Neuron (in vitro differentiated cells): Measurements from ENCODE around the gene ACAP1.

Experiments used
- H2AFZ ChIP-seq: one replicate; pipeline ENCODE4 v1.6.1; 2013; ENCODE audit warnings: low read depth, mild to moderate bottlenecking, inconsistent platforms, low read length, moderate library complexity
- H3K27me3 ChIP-seq: one replicate; pipeline ENCODE4 v1.6.1; 2013; ENCODE audit warnings: low read length; ENCODE audit not compliant: insufficient read depth
- H3K36me3 ChIP-seq: one replicate; pipeline ENCODE4 v1.6.1; 2013; ENCODE audit warnings: low read length; ENCODE audit not compliant: insufficient read depth
- H3K4me1 ChIP-seq: one replicate; pipeline ENCODE4 v1.6.1; 2013; ENCODE audit warnings: low read length; ENCODE audit not compliant: insufficient read depth
- H3K4me3 ChIP-seq: 2 replicates; pipeline ENCODE4 v1.5.1; 2013; ENCODE audit warnings: mild to moderate bottlenecking, low read length, moderate library complexity
- H3K9me3 ChIP-seq: one replicate; pipeline ENCODE4 v1.6.1; 2013; ENCODE audit warnings: low read length

The ACAP1 gene

GRCh38 chr17:7304179-7304578, 32.1 kb upstream of the ACAP1 start:
- peaks cover 9% of the 10 kb centered on the region for H3K27me3 ChIP-seq
- no peak overlapping the region for H2AFZ ChIP-seq
- no peaks in the 10 kb centered on the region for H3K9me3 ChIP-seq
- H3K4me1 ChIP-seq, result peaks cover 5% of the 10 kb centered on the region
- no peaks in the 10 kb centered on the region for H3K36me3 ChIP-seq
- no peak overlapping the region for H3K4me3 ChIP-seq

DNA sequence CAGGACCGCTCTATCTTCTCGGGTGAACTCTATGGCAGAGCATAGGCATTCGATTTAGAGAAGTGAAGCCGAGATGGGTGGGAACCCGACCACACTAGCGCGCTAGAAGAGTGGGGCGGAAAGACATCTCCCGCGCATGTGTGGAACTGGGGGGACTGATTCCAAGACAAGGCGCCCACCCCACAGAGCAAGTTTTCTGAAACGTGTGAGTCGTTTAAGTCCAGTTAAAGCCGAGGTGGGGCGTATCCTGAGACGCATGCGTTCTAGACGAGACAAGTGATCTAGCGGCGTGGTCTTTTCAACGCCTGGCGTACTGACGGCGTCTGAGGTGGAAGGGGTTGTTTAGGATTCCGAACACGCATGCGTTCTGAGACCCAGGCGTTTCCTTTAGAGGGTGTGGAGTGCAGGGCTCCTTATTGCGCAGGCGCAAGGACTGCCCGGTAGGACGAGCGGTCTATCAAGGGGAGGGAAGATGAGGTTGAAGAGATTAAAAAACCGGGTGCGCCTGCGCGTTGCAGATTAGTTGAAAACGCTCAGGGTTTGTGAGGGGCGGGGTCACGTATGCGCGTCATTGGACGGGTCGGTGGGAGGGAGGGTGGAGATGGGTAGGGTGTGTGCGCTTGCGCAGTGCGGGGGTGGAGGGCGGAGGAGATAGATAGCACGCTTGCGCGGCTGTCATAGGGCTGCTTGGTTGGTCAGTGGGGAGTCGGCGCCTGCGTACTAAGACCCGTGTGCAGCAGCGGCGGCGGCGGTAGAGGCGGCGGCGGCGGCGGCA, 29.2 kb upstream of the ACAP1 start, which contains the start of gene EIF5A:
Gene EIF5A (plus strand): TSS at position 718 of the 775 bp plus-strand sequence. CDS start 2,008 bp downstream, outside the sequence.
- Histone ChIP-seq H3K36me3 (peaks cover 22% of the 10 kb centered on the region), H3K4me1 (peaks cover 7% of the 10 kb centered on the region), H3K27me3 (no peaks in the 10 kb centered on the region), H3K9me3 (no peaks in the 10 kb centered on the region), H3K4me3 (peak within 1 kb of the TSS; percentile 90), H2AFZ (peak within 1 kb of the TSS; percentile 58)

- Histone ChIP-seq H3K4me1 (peaks cover 10% of the 10 kb centered on the region), H3K9me3 (no peaks in the 10 kb centered on the region), H3K36me3 (peaks cover 29% of the 10 kb centered on the region), H2AFZ (no peak overlapping the region), H3K4me3 (peak overlapping the region; percentile 90), H3K27me3 (no peaks in the 10 kb centered on the region)
These were observed 28.4 kb upstream of the ACAP1 start for GRCh38 chr17:7307686-7308624.

GRCh38 chr17:7308625-7309433, 27.5 kb upstream of the ACAP1 start:
- Histone ChIP-seq H3K36me3 (peaks cover 38% of the 10 kb centered on the region), H2AFZ (no peak overlapping the region), H3K4me3 (peak overlapping the region; percentile 90), H3K27me3 (no peaks in the 10 kb centered on the region), H3K4me1 (peaks cover 13% of the 10 kb centered on the region), H3K9me3 (no peaks in the 10 kb centered on the region)

DNA sequence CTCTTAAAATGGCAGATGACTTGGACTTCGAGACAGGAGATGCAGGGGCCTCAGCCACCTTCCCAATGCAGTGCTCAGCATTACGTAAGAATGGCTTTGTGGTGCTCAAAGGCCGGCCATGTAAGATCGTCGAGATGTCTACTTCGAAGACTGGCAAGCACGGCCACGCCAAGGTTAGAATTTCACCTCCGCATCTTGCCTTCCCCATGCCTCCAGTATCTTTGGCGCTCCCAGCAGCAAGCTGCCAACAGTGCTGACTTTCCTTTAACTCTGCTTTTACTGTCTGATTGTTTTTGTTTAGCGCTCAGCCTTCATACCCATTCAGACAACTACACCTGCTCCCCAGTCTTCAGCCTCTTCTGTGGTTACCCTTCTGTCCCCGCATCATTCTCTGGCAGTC, 26.7 kb upstream of the ACAP1 start:
- peak overlapping the region; percentile 90 for H3K4me3 ChIP-seq
- H3K36me3 ChIP-seq, result peaks cover 41% of the 10 kb centered on the region
- no peaks in the 10 kb centered on the region for H3K9me3 ChIP-seq
- peaks cover 20% of the 10 kb centered on the region for H3K4me1 ChIP-seq
- no peak overlapping the region for H2AFZ ChIP-seq
- H3K27me3 ChIP-seq, result no peaks in the 10 kb centered on the region

GRCh38 chr17:7311110-7311705, 25.1 kb upstream of the ACAP1 start:
- H3K4me3 ChIP-seq, result no peak overlapping the region
- no peak overlapping the region for H2AFZ ChIP-seq
- no peaks in the 10 kb centered on the region for H3K27me3 ChIP-seq
- H3K36me3 ChIP-seq, result peaks cover 48% of the 10 kb centered on the region
- H3K4me1 ChIP-seq, result peaks cover 30% of the 10 kb centered on the region
- H3K9me3 ChIP-seq, result no peaks in the 10 kb centered on the region

DNA sequence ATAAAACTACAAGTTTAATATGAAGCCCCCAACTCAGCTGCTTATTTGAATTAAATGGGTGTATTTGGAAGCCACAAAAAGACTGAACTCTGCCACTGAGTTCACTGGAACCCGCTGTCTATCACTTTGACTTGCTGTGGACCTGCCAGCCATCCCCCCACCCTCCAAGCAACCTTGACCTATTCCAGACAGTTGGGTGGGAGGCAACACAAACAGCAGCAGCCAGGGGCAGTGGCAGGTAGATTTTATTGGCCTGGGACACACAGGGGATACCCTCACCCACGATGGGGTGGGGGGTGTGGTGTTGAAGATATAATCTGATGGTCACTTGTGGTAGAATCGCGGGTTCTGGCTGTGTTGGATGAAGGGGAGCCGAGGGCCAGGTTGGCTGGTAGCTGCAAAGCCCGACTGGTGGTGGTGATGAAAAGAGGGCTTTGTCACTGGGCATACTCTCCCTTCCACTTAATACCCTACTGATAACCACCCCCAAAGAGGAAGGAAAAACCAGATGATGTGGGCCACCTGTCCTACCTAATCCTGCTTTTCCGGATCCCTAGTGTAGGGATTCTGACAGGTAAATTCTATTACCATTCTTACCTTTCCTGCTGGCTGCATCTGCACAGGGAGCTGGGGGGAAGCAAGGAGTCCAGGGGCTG, 23.8 kb upstream of the ACAP1 start:
- no peak overlapping the region for H3K4me3 ChIP-seq
- H3K4me1 ChIP-seq, result peaks cover 30% of the 10 kb centered on the region
- peaks cover 58% of the 10 kb centered on the region for H3K36me3 ChIP-seq
- H3K9me3 ChIP-seq, result no peaks in the 10 kb centered on the region
- H3K27me3 ChIP-seq, result no peaks in the 10 kb centered on the region
- H2AFZ ChIP-seq, result no peak overlapping the region

DNA sequence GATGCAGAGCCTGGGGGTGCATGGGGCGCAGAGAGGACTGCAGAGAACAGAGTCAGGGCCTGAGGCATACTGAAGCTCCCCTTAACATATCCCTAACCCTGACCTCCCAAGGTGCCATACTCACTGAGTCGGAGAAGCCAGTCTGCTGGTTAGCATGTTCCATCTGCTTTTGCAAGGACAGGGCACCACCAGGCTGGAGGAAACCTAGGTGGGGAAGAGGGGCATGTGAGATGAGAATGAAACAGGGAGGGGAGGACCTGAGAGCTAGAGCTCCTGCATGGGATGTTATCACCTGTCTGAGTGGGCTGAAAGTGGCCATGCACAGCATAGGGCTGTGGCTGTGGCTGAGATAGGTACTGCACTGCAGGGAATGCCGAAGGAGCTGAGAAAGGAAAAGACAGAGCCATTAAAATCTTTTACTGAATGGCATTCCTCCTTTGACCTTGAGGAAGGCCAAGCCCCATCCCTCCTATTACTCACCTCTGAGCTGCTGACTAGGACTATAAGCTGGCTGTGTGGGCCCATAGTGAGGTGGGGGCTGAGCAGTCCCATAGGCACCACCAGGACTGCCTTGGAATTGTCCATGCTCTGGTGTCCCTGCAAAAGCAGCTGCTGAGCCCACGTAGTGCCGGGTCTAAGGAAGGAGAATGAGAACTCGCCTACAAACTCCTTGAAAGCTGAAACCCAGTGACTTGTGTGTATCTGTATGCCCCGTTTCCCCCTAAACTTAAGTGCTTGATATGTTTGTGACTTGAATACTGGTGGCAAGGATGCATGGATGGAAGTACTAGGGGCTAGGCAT, 23.0 kb upstream of the ACAP1 start:
- Histone ChIP-seq H3K4me3 (peak overlapping the region; percentile 5), H3K4me1 (peaks cover 30% of the 10 kb centered on the region), H3K36me3 (peaks cover 65% of the 10 kb centered on the region), H3K9me3 (no peaks in the 10 kb centered on the region), H2AFZ (no peak overlapping the region), H3K27me3 (no peaks in the 10 kb centered on the region)

DNA sequence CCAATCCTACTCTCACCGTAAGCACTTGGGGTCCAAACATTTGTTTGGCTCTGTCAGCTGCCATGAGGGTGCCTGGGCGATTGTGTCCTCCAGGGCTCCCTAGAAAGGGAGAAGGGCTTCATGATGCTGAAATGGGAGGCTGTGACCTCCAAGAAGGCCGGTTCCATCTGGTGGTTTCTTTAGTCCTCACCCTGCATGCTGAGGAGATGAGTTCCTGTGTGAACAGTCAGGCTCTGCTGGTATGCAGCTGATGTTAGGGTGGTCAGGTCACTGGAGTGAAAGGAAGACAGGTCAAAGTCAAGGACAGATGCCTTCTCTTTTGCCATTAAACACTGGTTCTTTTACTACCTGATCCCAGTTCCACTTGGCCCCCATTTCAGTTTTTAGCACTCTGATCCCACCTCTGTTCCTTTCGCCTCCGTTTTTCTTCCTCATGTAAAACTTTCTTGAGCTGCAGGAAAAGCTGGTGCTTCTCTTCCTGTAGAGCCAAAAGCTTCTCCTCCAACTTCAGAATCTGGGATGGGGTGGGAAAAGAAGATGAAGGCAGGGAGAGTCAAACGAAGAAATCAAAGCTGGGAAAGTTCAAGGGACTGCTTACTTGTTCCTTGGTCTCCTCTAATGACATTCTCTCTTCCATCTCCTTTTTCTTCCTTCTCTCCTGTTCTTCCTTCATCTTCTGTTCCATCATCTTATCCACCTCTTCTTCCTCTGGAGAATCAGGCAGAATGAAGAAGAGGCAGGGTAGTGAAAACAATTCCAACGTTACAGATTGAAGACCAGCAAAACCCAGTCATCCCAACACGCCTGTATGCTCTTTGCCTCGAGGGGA, 22.2 kb upstream of the ACAP1 start:
- Histone ChIP-seq H2AFZ (no peak overlapping the region), H3K4me3 (peak overlapping the region; percentile 92), H3K9me3 (no peaks in the 10 kb centered on the region), H3K4me1 (peaks cover 26% of the 10 kb centered on the region), H3K36me3 (peaks cover 73% of the 10 kb centered on the region), H3K27me3 (no peaks in the 10 kb centered on the region)

- Histone ChIP-seq H3K36me3 (peaks cover 71% of the 10 kb centered on the region), H3K4me1 (peaks cover 23% of the 10 kb centered on the region), H3K4me3 (peak within 1 kb of the TSS; percentile 92), H3K9me3 (no peaks in the 10 kb centered on the region), H3K27me3 (no peaks in the 10 kb centered on the region), H2AFZ (peak within 1 kb of the TSS; percentile 58)
These were observed 21.4 kb upstream of the ACAP1 start, which contains the start of gene GPS2 for GRCh38 chr17:7314719-7315569. Gene GPS2 (minus strand): TSS chr17:7315360. CDS start chr17:7315052, 308 bp downstream.
